GM21528 (cell line): Measurements from ENCODE around the gene SLC4A11.
A peak's percentile ranks its signal among the peaks of the same experiment; 100 is the strongest.

Experiments used
- ATAC-seq: cut with Tn5 transposase; IDR thresholded peaks from one replicate; pipeline ENCODE4 v1.9.1; 2021; ENCODE audit warnings: mild to moderate bottlenecking, moderate library complexity; ENCODE audit not compliant: unreplicated experiment, low FRiP score

Gene SLC4A11

DNA sequence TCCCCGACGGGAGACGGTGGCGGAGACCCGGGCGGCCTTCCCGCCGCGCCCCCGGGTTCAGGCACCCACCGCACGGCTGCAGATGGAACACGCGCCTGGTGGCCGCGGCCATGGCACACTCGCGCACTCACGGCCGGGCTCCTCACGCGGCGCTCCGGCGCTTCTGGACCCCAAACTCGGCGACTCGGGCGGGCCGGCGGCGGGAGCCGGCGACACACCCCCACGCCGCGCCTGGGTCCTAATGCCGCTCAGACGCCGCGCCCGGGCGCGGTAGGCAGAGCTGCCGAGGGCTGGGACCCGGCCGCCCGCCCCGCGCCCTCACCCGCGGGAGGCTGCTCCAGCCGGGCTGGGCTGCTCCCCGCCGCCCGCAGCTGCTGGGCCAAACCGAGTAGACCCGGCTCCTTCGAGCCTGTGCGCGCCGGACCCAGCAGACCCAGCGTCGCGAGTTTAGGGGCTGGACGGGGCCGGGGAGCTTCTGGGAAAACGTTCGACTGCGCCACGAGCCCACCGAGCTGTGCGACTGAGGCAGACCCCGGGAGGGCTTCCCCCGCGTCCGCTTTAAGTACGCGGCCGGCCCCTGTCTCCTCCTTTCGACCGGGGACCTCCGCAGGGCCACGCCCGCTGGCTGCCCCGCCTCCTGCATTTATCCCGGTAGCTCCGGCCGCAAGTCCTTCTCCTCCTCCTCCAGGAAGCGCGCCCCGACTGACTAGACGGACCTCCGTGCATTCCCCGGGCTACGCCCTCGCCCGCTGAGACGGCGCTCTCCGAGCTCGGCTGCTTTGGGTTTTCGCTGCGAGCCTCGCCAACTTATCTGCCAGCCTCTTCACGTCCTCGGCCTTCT, at the start of gene SLC4A11:
TSS of gene SLC4A11 (minus strand) at position 165 of the 841 bp plus-strand sequence. CDS start at position 112, 53 bp downstream.
- ATAC-seq = peak; percentile 54

DNA sequence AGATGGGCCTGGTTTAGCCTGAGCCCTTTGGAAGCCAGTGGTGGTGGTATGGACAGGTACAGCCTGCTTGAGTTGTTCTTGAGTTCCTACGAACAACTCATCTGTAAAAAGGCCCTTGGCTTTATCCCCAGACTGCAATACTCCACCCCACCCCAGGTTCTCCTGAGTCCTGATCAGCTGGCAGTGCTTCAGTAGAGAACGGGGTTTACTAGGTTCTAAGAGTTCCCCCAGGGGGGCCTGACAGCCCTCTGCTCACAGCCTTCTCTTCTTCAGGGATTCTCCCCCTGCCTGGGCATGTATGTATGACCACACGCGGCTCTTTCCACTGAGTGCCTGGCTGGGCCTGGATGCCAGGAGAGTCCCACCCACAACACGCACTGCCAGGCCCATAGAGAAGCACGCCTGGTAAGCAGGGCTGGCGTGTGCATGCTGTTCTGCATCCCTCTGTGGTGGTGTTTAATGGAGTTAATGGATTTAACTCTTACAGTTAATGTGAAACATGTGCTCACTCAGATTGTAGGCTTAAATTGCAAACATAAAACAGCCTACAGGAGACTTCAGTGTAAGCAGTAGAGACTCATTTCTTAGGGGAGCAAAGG, 44.3 kb upstream of the SLC4A11 start:
- no peak for ATAC-seq

DNA sequence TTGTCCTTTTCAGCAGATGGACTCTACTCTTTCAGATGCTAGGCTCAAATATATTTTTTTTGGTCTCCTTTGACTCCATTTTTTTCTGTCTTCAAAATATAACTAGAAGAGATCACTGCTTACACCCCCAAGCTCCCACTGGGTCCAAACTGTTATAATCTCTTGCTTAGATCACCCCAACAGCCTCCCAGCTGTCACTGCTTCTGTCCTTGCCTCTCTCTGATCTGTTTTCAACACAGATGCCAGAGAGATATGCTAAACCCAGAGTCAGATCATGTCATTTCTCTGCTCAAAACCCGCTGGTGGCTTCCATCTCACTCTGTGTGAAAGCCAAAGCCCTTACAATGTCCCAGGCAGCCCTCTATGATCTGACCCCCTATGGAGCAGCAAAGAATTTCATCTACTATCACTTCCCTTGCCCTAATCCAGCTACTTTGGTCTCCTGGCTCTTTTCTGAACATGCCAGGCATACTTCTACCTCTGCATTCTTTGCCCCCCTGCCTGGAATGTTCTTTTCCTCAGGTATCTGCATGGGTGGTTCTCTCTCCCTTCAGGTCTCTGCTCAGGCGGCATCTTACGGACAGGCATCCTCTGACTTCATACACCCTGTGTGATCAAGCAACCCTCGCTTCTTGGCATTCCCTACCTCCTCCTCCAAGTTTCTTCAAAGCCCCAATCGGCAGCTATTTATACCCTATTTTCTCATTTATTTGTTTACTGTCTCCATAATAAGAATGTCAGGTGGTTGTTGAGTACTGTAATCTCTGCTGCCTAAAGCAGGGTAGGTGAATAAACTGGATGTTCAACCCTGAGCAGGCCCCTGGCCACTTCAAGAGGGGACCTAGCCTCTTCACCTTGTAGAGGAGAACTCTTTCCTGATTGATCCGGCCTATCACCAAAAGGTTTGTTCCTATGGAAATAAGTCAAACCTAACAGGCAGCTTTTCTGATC, 43.6 kb upstream of the SLC4A11 start:
- ATAC-seq = no peak

DNA sequence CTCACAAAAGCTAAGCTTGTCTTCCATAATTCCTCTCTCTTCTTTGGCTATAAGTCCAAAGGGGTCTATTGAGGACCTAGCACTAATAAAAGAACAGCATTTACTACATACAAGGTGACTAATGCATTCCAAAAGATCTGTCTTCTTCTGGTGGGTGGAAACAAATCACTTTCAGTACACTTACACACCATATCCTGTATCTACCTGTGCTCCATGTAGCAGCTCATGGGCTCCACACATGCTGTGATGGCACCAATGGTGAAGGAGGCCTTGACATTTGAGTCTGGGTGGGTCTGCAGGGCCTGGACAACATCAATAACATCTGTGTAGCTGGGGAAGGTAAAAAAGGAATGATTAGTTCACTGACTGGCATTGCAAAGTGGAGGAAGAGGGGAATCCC, 42.4 kb upstream of the SLC4A11 start:
- ATAC-seq = no peak

DNA sequence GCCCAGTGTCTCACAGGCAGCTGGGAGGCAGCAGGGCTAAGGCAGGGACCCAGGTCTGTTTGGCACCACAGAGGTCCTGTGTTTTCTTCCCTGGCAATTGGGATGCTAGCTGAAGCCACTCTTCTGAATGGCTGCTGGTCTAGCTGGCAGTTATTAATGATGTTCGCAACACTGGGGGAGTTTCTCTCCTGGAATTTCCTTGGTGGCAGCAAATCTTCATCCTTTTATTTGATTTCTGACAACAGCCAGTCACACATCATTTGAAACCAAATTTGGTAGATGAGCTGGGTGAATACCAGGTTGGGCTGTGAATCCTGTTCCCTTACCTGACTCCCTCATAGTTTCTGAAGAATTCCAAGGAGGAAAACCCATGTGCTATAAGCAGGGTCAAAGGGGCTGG, 40.8 kb upstream of the SLC4A11 start:
- ATAC-seq = no peak

DNA sequence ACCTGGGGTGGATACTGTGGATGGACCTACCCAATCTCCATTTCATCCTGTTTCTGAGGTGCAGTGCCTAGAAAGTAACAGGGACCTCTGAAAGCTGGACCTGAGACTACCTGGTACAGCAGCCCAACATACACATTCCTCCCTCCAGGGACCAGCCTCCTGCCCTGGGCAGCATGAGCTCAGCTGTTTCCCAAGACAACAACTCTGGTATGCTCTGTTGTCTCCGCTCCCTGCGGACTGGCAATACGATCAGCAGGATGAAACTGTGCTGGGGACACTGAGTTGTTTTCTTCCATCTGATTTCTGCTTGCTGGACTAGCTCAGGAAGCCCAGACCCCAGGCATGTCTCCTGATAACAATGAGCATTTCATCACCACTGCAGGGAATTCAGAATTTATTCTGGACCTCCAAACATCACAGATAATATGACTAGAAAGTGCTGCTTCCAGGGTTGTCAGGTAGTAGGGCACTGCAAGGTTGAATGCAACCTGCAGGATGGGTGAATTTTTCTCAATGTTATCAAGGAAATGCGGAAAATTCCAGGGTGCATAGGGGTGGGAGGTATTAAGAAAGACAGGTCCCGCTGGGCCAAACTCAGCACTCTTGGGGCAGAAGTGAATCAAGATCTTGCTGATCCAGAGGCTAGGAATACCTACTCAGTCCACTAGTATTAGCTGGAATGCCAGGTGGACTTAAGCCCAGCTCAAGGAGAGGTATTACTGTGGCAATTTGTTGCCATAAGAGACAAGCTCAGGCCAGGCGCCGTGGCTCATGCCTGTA, 38.9 kb upstream of the SLC4A11 start:
- no peak for ATAC-seq

DNA sequence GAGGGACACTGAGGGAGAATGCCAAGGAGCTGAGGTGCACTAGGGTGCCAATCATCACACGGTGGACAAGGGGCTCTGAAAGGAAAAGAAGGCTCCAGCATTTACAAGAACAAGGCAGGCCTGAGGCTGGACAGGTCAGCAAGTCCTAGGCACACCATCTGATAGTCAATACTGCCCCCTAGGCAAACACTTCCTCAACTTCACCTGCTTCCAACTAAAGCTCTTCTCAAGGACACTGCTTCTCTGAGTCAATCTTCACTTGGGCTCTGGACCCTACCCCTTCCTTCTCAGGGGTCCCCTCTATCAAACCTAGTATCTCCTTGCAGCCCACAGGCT, 37.7 kb upstream of the SLC4A11 start:
- no peak for ATAC-seq

DNA sequence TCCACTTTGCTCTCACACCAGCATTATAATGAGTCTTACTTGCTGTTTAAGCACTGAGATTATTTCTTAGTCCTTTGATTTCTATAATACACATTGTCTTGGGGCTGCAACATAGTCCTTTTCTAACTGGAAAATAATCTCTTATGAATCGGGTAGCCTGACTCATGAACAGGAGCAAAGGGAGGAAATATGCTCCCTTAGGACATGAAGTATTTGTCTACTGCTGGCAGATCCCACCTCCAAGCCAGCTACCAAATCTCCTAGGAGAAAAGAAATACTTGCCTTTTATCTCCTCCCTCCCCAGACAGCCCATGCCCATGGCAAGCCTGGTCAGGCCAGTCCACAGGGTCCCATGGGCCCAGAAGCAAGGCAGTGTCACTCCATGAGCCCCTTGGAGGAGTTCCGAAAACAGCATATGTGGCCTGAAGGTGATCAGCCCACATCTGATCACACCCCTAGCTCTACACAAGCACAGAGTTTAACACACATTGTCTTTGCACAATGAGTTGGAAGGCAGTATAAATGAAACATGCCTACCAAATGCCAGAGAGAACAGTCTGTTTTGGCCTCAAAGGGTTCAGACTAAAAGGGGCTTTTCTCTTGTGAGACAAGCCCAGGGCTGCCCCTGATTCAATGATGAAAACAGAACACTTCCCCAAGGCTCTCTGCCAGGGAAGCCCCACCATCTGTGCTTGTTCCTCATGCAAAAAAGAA, 37.1 kb upstream of the SLC4A11 start:
- no peak for ATAC-seq

DNA sequence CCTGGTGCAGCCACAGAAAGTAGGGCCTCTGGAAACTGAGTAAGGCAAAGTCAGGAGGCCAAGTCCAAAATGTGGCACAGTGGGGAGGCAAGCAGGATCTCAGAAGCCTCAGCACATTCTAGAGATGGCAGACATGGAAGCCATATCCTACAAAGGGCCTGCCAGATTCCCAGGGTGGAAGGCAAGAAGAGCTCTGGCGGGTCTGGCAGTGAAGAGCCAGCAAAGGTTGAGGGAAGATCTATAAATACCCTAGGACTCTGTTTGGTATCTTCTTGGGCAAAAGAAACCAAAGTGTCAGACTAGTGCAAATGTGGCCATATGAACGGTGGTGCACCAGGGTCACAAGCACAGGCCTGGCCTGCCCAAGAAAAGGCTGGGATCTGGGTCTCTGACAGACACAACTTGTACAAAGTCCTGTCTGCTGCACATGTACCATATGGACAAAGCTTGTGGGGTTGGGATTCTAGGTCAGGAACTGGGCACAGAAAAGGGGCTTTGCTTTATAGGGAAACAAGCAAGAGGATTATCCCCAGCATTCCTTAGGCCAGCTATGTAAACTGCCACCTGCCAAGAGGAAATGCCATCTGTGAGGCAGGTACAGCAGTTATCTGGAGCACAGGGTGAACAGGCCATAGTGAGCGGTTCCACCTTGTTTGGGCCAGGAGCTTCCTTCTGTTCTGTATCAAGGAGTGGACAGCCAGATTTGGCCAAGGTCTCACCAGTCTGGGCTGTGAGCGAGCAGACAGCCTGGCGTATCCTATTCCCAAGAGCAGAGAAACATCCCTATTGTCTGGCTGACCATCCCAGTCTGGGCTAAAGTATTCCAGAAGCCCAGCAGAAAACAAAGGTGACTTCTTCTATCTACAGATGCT, 36.3 kb upstream of the SLC4A11 start:
- no peak for ATAC-seq

DNA sequence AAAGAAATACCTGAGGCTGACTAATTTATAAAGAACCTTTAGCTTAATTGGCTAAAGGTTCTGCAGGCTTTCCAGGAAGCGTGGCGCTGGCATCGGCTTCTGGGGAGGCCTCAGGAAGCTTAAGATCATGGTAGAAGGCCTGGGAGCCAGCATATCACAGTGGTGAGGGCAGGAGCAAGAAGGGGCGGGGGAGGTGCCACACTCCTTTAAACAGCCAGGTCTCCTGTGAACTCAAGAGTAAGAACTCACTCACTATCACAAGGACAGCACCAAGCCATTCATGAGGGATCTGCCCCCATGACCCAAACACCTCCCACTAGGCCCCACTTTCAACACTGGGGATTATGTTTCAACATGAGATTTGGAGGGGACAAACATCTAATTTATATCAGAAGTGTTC, 34.4 kb upstream of the SLC4A11 start:
- no peak for ATAC-seq

DNA sequence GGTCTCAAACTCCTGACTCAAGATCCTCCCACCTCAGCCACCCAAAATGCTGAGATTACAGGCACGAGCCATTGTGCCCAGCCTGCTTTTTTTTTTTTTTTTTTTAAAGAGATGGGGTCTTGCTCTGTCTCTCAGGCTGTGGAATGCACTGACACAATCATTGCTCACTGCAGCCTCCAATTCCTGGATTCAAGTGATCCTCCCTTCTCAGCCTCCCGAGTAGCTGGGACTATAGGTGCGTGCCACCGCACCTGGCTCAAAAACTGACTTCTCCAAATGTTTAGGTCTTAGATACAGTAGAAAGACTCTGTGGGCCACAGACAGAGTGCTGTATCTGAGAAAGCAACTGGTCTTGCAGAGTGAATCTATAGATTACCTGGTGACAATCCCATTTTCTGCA, 31.1 kb upstream of the SLC4A11 start:
- ATAC-seq = no peak

DNA sequence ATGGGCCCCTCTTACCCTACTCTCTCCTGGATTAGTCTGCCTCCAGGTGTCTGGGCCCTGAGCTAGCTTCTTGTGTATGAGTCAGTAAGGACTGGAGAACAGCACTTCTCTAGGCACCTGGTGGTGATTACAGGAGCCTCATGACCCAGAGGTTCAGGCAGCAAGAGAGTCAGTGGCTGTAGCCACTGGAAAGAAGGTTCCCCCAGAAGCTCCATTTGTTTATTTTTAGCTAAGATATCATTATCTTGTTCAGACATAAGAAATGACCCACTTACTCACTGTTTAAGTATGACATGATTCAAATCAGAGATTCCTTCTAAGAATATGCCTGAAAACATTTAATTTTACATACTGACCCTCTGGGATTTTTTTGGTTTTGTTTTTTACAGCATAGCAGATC, 23.6 kb upstream of the SLC4A11 start:
- ATAC-seq = no peak

DNA sequence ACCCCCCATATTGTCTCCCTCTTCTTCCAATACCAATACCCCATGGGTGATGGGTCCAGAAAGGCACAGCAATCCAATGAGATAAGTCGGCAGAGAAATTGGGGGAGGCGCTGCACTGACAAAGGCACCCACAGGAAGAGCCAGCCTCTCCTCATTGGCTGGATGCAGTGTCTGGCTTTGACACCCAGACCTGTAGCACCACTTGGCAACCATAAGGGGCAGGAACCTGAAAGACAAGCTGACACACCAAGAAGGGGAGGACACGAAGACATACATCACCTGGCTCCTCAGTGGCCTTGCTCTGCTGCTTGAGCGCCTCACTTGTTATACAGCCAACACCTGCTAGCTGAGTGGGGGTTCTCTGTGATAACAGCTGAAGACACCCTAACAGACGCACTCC, 19.4 kb upstream of the SLC4A11 start:
- no peak for ATAC-seq

DNA sequence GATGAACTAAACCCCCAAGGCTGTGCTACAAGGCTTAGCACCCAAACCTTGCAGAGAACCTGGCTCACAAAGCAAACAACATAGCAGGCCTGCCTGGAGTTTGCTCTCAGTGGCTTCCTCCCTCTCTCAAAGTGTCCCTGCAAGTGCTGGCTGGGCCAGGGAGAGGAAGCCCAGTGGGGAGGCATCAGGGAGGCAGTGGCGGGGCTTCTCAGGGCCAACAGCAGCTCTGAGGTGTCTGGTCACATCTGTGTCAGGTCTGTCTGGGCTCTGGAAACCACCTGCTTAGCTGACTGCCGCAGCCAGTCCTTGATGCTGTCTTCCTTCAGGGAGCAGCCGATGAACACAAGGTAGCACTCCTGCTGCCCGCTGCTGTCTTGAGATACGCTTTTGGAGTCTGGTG, 16.7 kb upstream of the SLC4A11 start:
- ATAC-seq = no peak

DNA sequence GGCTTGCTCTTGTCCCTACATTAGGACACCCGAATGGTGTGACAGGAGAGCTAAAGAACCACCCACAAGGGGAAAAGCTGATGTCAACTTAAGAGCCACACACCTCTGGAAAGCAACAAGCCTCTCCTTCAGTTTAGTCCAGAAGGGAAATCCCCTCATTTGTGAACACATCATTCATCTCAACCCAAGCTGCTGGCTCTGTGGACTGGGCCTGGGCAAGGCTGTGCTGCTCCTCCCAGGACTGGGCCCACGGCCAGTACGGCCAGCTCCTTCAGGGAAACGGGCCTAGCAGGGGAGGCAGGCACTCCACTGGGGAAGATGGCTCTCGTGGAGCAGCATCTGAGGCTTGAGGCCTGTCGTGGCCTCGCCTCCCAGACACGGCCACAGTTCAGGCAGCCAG, 12.8 kb upstream of the SLC4A11 start:
- ATAC-seq = no peak

DNA sequence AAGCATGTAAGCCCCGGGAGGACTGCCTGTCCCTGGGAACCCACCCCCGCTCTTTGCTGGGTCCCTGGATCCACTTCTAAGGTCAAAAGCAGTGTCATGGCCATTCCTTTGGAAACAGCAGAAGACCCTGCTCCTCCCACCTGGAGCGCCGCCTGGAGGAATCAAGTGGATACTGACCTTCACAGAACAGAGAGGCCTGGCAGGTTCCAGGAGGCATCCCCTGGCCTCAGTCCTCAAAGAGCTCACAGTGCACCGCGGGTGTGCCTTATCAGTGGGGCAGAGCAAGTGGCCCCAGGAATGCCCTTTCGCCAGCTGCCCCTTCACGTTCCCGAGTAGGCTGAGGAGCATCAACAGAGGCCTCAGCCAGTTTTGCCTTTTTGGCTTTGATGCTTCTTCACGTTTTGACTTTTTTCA, 11.1 kb upstream of the SLC4A11 start:
- no peak for ATAC-seq

DNA sequence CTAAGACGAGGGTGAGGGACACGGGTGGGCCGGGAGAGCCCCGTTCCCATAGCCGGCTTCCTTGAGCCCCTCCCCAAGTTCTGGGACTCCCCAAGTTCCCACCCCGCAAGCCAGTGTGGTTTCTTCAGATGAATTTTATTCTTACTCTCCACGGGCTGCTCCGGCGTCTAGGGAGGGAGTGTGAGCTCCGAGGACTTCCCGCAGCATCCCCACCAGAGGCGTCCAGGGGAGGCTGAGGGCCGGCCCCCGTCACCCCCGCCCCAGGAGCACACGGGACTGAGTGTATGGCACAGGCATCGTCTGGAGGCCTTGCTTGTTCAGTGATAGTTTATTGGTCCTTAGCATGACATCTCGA, 10.0 kb upstream of the SLC4A11 start:
- ATAC-seq = no peak

DNA sequence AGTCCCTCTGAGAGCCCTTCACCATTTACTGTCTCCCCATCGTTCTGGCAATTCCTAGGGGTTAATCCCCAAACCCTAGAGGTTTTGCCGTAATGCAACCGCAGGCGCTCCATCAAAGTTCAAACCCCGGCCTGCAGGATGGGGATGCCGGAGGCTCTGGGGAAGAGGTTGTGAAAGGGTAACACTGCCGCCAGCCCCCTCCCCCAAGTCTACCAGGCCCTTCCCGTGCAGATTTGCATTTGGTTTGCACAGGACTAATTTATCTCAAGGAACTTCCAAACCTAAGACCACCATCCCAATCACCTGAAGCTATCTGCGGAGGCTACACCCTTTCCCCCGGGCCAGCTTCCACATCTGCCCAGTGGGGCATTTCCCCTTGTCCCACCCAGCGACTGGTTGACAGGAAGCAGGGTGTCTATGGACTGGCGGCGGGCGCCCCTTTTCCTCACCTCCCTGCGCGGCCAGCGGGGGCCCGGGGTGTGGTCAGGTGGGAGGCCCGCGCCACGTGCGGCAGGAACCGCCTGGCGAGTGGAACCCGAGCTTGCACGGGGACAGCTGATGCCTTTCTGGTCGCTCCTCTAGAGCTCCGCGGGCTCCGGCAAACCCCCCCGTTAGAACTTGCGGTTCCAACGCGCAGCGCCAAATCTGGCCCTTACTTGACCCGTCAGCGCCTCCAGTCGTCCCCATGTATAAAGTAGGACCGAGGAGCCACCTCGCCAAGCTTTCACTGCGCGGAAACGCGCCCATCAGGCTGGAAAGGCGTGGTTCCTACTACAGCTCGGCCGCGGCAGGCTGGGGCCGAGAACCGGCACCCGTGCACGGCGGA, 9.4 kb upstream of the SLC4A11 start:
- ATAC-seq = no peak
